H1 (cell line): ENCODE measurements around the gene DNLZ. TPM values are rescaled to one million over a fixed set of nuclear protein-coding genes. Genes with fewer than 3 reads are reported as not detected.

Source experiments
- CTCF ChIA-PET: fragments of 300-600 bp; sonication (Branson Sonifier 250); formaldehyde crosslinking; loops from one replicate; lab custom pipeline; 2021; ENCODE audit not compliant: partially characterized antibody; lab: Charles Lee
- POLR2A ChIA-PET: fragments of 300-600 bp; sonication (Branson Sonifier 250); formaldehyde crosslinking; loops from one replicate; lab custom pipeline; 2021; ENCODE audit warnings: inconsistent platforms; ENCODE audit not compliant: partially characterized antibody; lab: Charles Lee
- DNase-seq, 2 experiments: peaks; one replicate each; pipeline versions ENCODE4 v3.0.0 to v3.0.0-alpha.2; 2010 to 2022; ENCODE audit warnings: low spot score in 2 of 2, low read depth in 1 of 2, mixed read lengths in 1 of 2
- FAIRE-seq: peaks from 2 replicates; lab custom pipeline; 2011; peaks lifted over from hg19 to GRCh38; lab: Jason Lieb, UNC
- H2AFZ ChIP-seq: 2 replicates; pipeline ENCODE4 v1.8.1; 2012; ENCODE audit warnings: low read length, inconsistent platforms
- H2AK5ac ChIP-seq: 2 replicates; pipeline ENCODE4 v1.6.1; 2013; ENCODE audit warnings: low read depth, low read length
- H2BK120ac ChIP-seq: replicated peaks from 2 replicates; pipeline ENCODE3; 2013; ENCODE audit warnings: low read depth, low read length, inconsistent platforms
- H2BK12ac ChIP-seq: 2 replicates; pipeline ENCODE4 v1.6.1; 2013; ENCODE audit warnings: low read depth, low read length
- H2BK15ac ChIP-seq: 2 replicates; pipeline ENCODE4 v1.6.1; 2013; ENCODE audit warnings: low read length
- H2BK20ac ChIP-seq: 2 replicates; pipeline ENCODE4 v1.6.1; 2013; ENCODE audit warnings: low read length
- H2BK5ac ChIP-seq: 2 replicates; pipeline ENCODE4 v1.6.1; 2013; ENCODE audit warnings: low read depth, low read length
- H3K14ac ChIP-seq: 2 replicates; pipeline ENCODE4 v1.6.1; 2013; ENCODE audit warnings: inconsistent platforms; ENCODE audit not compliant: insufficient read length
- H3K18ac ChIP-seq: 2 replicates; pipeline ENCODE4 v1.6.1; 2013; ENCODE audit warnings: low read length; ENCODE audit errors: extremely low read depth
- H3K23ac ChIP-seq: 2 replicates; pipeline ENCODE4 v1.6.1; 2013; ENCODE audit warnings: inconsistent platforms; ENCODE audit not compliant: insufficient read length
- H3K23me2 ChIP-seq: 2 replicates; pipeline ENCODE4 v1.6.1; 2013; ENCODE audit warnings: low read depth, low read length
- H3K27ac ChIP-seq: 2 replicates; pipeline ENCODE4 v1.6.1; 2011; ENCODE audit warnings: low read depth, low read length, inconsistent platforms
- H3K27me3 ChIP-seq, 4 experiments: replicated peaks in 1 of 4; 1 replicate in 1 of 4; 2 replicates in 3 of 4; pipeline versions ENCODE4 v1.6.1 to v1.8.1; 2011 to 2013; ENCODE audit warnings: low read length in 3 of 4, mild to moderate bottlenecking in 3 of 4, inconsistent platforms in 2 of 4, mixed read lengths in 2 of 4, moderate library complexity in 1 of 4; ENCODE audit not compliant: control insufficient read depth in 3 of 4, insufficient read depth in 3 of 4; ENCODE audit errors: extremely low read depth in 1 of 4
- H3K36me3 ChIP-seq, 4 experiments: 2 replicates each; pipeline versions ENCODE4 v1.6.1 to v1.8.1; 2011 to 2013; ENCODE audit warnings: mild to moderate bottlenecking in 4 of 4, low read length in 3 of 4, moderate library complexity in 2 of 4, control low read depth in 1 of 4, inconsistent platforms in 1 of 4; ENCODE audit not compliant: insufficient read depth in 4 of 4, control insufficient read depth in 2 of 4
- H3K4ac ChIP-seq: replicated peaks from 2 replicates; pipeline ENCODE3; 2013; ENCODE audit warnings: low read length, low read depth, mixed read lengths, inconsistent platforms; ENCODE audit not compliant: insufficient read length
- H3K4me1 ChIP-seq, 4 experiments: replicated peaks in 1 of 4; 1 replicate in 1 of 4; 2 replicates in 3 of 4; pipeline versions ENCODE4 v1.6.1 to v1.8.1; 2011 to 2013; ENCODE audit warnings: low read length in 3 of 4, inconsistent platforms in 2 of 4, mixed read lengths in 1 of 4; ENCODE audit not compliant: insufficient read depth in 4 of 4, control insufficient read depth in 3 of 4
- H3K4me2 ChIP-seq, 2 experiments: 2 replicates each; pipeline versions ENCODE4 v1.6.1 to v1.8.1; 2011 to 2013; ENCODE audit warnings: low read depth in 2 of 2, low read length in 2 of 2, control low read depth in 1 of 2, inconsistent platforms in 1 of 2, mild to moderate bottlenecking in 1 of 2; ENCODE audit not compliant: insufficient read depth in 1 of 2
- H3K4me3 ChIP-seq, 4 experiments: fragments of 200-600, 300-600 bp in 1 of 4; sonication (generic), shearing (Covaris generic), sonication (Bioruptor Twin) in 1 of 4; 2 replicates each; pipeline versions ENCODE4 v1.5.1 to v1.8.1; 2011 to 2016; ENCODE audit warnings: low read length in 4 of 4, low read depth in 3 of 4, control low read depth in 2 of 4, inconsistent platforms in 2 of 4, mild to moderate bottlenecking in 2 of 4, mixed read lengths in 1 of 4, moderate library complexity in 1 of 4; ENCODE audit not compliant: insufficient read depth in 2 of 4; ENCODE audit errors: extremely low read depth in 1 of 4
- H3K56ac ChIP-seq: replicated peaks from 2 replicates; pipeline ENCODE3; 2013; ENCODE audit warnings: low read depth, mild to moderate bottlenecking, mixed read lengths, low read length, inconsistent platforms; ENCODE audit not compliant: insufficient read length
- H3K79me1 ChIP-seq: 2 replicates; pipeline ENCODE4 v1.6.1; 2013; ENCODE audit warnings: low read depth, low read length, control low read depth
- H3K79me2 ChIP-seq, 2 experiments: 2 replicates each; pipeline versions ENCODE4 v1.6.1 to v1.8.1; 2012 to 2013; ENCODE audit warnings: low read length in 2 of 2, mild to moderate bottlenecking in 2 of 2, inconsistent platforms in 1 of 2; ENCODE audit not compliant: insufficient read depth in 2 of 2, control insufficient read depth in 1 of 2
- H3K9ac ChIP-seq, 4 experiments: replicated peaks in 1 of 4; 1 replicate in 1 of 4; 2 replicates in 3 of 4; pipeline versions ENCODE4 v1.6.1 to v1.8.1; 2011 to 2013; ENCODE audit warnings: low read depth in 3 of 4, low read length in 3 of 4, control low read depth in 2 of 4, mild to moderate bottlenecking in 2 of 4, moderate library complexity in 2 of 4, inconsistent platforms in 1 of 4; ENCODE audit errors: extremely low read depth in 1 of 4
- H3K9me3 ChIP-seq, 2 experiments: 2 replicates each; pipeline versions ENCODE4 v1.6.1 to v1.8.1; 2012 to 2013; ENCODE audit warnings: mild to moderate bottlenecking in 2 of 2, moderate library complexity in 2 of 2, control low read depth in 1 of 2, inconsistent platforms in 1 of 2, low read depth in 1 of 2, low read length in 1 of 2, mixed read lengths in 1 of 2; ENCODE audit not compliant: insufficient read depth in 2 of 2
- H4K20me1 ChIP-seq, 2 experiments: replicated peaks in 1 of 2; 2 replicates each; pipeline versions ENCODE3 to v1.8.1; 2011 to 2013; ENCODE audit warnings: inconsistent platforms in 2 of 2, low read length in 2 of 2, mild to moderate bottlenecking in 1 of 2; ENCODE audit not compliant: insufficient read depth in 2 of 2, control insufficient read depth in 1 of 2
- H4K5ac ChIP-seq: 2 replicates; pipeline ENCODE4 v1.6.1; 2013; ENCODE audit warnings: low read length, low read depth, mixed read lengths, inconsistent platforms; ENCODE audit not compliant: insufficient read length
- H4K8ac ChIP-seq: 2 replicates; pipeline ENCODE4 v1.8.0; 2013; ENCODE audit warnings: mild to moderate bottlenecking, moderate library complexity, low read length, inconsistent platforms; ENCODE audit not compliant: insufficient read depth; ENCODE audit errors: extremely low read depth
- H4K91ac ChIP-seq: replicated peaks from 2 replicates; pipeline ENCODE3; 2013; ENCODE audit warnings: low read length, mixed read lengths, inconsistent platforms; ENCODE audit not compliant: insufficient read length
- HDAC6 ChIP-seq: IDR thresholded peaks from one replicate; pipeline ENCODE4 v1.7.1; 2012; ENCODE audit warnings: low read depth, mild to moderate bottlenecking, inconsistent platforms, low read length, moderate library complexity
- NRF1 ChIP-seq: IDR thresholded peaks from 2 replicates; pipeline ENCODE4 v1.6.1; 2011; ENCODE audit warnings: mild to moderate bottlenecking, low read depth, low read length, improper control_type of control experiment
- RNF2 ChIP-seq: fragments of 200-900, 300-1000 bp; sonication (generic); IDR thresholded peaks from 2 replicates; pipeline ENCODE4 v1.7.1; 2016; ENCODE audit warnings: borderline replicate concordance, low read depth, mild to moderate bottlenecking, antibody characterized with exemption, low read length; ENCODE audit not compliant: poor library complexity, severe bottlenecking; ENCODE audit errors: missing control alignments
- SIN3A ChIP-seq, 2 experiments: IDR thresholded peaks in 1 of 2; conservative IDR thresholded peaks in 1 of 2; 2 replicates each; pipeline ENCODE4 v1.6.1; 2011 to 2012; ENCODE audit warnings: low read length in 2 of 2, improper control_type of control experiment in 1 of 2, low read depth in 1 of 2, mild to moderate bottlenecking in 1 of 2
- SP1 ChIP-seq: IDR thresholded peaks from 2 replicates; pipeline ENCODE4 v1.6.1; 2011; ENCODE audit warnings: low read depth, low read length
- WGBS, 2 experiments: shearing (Covaris generic) in 1 of 2; methylation state at CpG; one replicate each; pipeline versions ENCODE4 v1.1.6 to v1.1.7; 2013 to 2015; ENCODE audit warnings: low lambda C conversion rate in 2 of 2, mixed read lengths in 2 of 2, inconsistent platforms in 1 of 2, low coverage in 1 of 2, missing lambda C conversion rate in 1 of 2; ENCODE audit not compliant: insufficient replicate concordance in 2 of 2, insufficient coverage in 1 of 2, insufficient read length in 1 of 2; ENCODE audit errors: extremely low coverage in 1 of 2, missing lambda C conversion rate in 1 of 2; 5-methylcytosine and 5-hydroxymethylcytosine counted together
- polyA plus RNA-seq, 7 experiments: library from polyadenylated mRNA; depleted of rRNA in 3 of 7; stranded (reverse) in 5 of 7; unstranded in 2 of 7; fragments of >200 nt in 5 of 7; fragments of 200-250 nt in 2 of 7; gene quantifications; 1 replicate in 5 of 7; 2 replicates in 1 of 7; 4 replicates in 1 of 7; pipeline versions ENCODE4 v1.2.1 to v1.2.3, GENCODE V29; 2011 to 2013; ENCODE audit warnings: missing spikeins in 2 of 7, mixed read lengths in 2 of 7
- total RNA-seq: library from RNA; stranded (reverse); fragmentation: NEBNext Ultra II Directional; extraction: Animal tissue kit (Norgen Biotek cat#: 25700); gene quantifications from 2 replicates; pipeline ENCODE4 v1.2.1, GENCODE V29; 2021

Gene DNLZ
- total and polyA plus RNA-seq, 2 of the 8 experiments (the other 6 are each of a cell fraction or from before 2014, with no cell fraction given) = 11.6 to 17.9 TPM

GRCh38 chr9:136364942-136365774, 1.6 kb upstream of the DNLZ start:
- H3K23me2 ChIP-seq = no peaks in the 10 kb centered on the region; the same call in 1 of the 2 replicates
- peaks cover 3% of the 10 kb centered on the region for H3K79me1 ChIP-seq
- DNase-seq = no peak
- H2BK12ac ChIP-seq = no peak overlapping the region
- H3K14ac ChIP-seq = no peak overlapping the region
- no peak overlapping the region for H3K56ac ChIP-seq
- peaks cover 0 to 3% of the 10 kb centered on the region in 2 experiments; a peak in 1 of 4 replicates for H3K9me3 ChIP-seq
- H3K18ac ChIP-seq = no peak overlapping the region; the same call in 1 of the 2 replicates
- H2BK15ac ChIP-seq = no peak overlapping the region
- H4K20me1 ChIP-seq = peaks cover 3 to 7% of the 10 kb centered on the region in 2 experiments
- no peak overlapping the region for H2BK5ac ChIP-seq
- no peak overlapping the region for H3K9ac ChIP-seq
- no peak overlapping the region for H3K4me3 ChIP-seq
- no peak overlapping the region; the same call in 1 of the 2 replicates for H4K8ac ChIP-seq
- H3K23ac ChIP-seq = no peak overlapping the region
- no peak overlapping the region; a peak in 1 of 4 replicates for H3K4me2 ChIP-seq
- H2AK5ac ChIP-seq = no peak overlapping the region
- no peak overlapping the region for H3K4ac ChIP-seq
- H3K27ac ChIP-seq = no peak overlapping the region; the same call in 1 of the 2 replicates
- no peaks in the 10 kb centered on the region for H3K79me2 ChIP-seq
- POLR2A ChIA-PET = interaction anchor here (1.0 to 15.8 kb wide), 7 partner anchors 11 to 81 kb away, joined by 4 to 137 read pairs (median 4); partner anchors contain the start of genes CARD9 and SNAPC4
- H4K91ac ChIP-seq = no peak overlapping the region
- TF ChIP-seq SP1 = no peak
- no peak for TF ChIP-seq SIN3A (conservative IDR thresholded peaks at IDR 0.05 in 1 of 2, IDR thresholded peaks at IDR 0.05 in 1 of 2; ENCODE audit: low read depth in 1 of 2, low read length in 2 of 2)
- TF ChIP-seq RNF2 = no peak
- no peak for TF ChIP-seq NRF1
- TF ChIP-seq HDAC6 = no peak
- TF ChIP-seq, all 59 proteins: peak for 0
- no peak overlapping the region for H2BK20ac ChIP-seq
- no peak for FAIRE-seq
- H3K36me3 ChIP-seq = peaks cover 0 to 2% (median 0%) of the 10 kb centered on the region in 4 experiments; a peak in 1 of 8 replicates
- WGBS, 2 experiments = 95% methylated on average over 27 of the region's 31 CpGs; no CpG with 5 or more reads in 1 of the 2 experiments
- no peak overlapping the region for H2BK120ac ChIP-seq
- H4K5ac ChIP-seq = no peak overlapping the region
- H2AFZ ChIP-seq = no peak overlapping the region
- peaks cover 0 to 8% (median under 1%) of the 10 kb centered on the region in 4 experiments; a peak in 3 of 7 replicates for H3K4me1 ChIP-seq
- CTCF ChIA-PET = interaction anchor here (0.9 to 7.1 kb wide), 7 partner anchors 10 to 52 kb away, joined by 3 to 80 read pairs (median 7); no protein-coding TSS in a partner anchor
- peaks cover 0 to 2% (median 0%) of the 10 kb centered on the region in 4 experiments; a peak in 2 of 7 replicates for H3K27me3 ChIP-seq
